Activated T-cell treated with anti-CD3 and anti-CD28 coated beads for 4 hours (primary cell): ENCODE measurements around the gene ATF6B.
A peak's percentile ranks its signal among the peaks of the same experiment; 100 is the strongest.
"Not testable (repeated sequence)": the region's sequence is repeated elsewhere in the genome, so short reads cannot be mapped to it uniquely, and the experiment has no call there.

Experiments
- DNase-seq: peaks from one replicate; pipeline ENCODE4 v3.0.0-alpha.2; 2020

Gene ATF6B

DNA sequence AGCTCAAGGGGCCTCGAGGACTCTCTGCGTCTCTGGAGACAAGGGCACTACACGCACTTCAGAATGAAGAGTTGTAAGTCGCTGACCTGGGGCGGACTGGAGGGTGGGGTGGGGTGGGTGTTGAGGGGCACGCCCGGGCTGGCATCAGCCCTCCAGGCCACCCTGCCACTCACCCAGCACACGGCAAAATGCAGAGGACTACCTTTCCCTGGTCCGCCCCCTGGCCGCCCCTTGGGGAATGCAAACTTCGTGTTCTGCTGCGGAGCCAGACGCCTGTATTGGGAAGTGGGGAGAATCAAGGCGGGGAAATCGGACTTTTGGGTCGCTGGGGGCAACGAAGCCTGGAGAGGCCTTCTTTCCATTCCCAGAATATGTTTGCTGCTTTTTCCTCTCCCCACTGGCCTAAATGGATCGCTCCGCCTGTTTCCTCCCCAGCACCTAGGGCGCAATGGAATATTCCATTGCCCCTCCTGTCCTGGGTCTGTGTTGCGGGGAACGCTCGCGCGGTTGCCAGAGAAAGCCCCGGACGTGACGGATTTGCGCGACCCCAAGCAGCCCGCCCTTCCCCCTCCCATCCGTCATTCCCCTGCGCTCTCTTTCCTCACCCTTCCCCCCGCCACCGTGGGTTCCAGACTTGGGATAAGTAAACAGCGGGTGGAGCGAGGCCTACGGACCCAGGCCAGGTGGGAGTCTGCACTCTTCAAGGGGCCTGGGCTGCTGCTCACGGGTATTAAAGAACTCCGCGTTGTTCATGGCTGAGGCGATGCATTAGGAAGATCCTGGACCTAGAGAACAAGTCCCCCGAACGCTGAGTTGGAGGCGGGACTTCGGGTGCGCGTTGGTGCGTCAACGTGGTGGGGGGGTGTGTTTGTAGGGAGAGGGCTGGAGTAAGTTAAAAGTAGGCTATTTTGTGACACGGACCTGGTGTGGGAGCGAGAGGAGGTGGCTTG is 25.8 kb upstream of the ATF6B start, which contains the start of gene PPT2:
Gene PPT2, plus strand, starts transcription at position 578 of the 950 bp plus-strand sequence. CDS start 454 bp downstream, outside the sequence.
- DNase-seq: peak; percentile 57

DNA sequence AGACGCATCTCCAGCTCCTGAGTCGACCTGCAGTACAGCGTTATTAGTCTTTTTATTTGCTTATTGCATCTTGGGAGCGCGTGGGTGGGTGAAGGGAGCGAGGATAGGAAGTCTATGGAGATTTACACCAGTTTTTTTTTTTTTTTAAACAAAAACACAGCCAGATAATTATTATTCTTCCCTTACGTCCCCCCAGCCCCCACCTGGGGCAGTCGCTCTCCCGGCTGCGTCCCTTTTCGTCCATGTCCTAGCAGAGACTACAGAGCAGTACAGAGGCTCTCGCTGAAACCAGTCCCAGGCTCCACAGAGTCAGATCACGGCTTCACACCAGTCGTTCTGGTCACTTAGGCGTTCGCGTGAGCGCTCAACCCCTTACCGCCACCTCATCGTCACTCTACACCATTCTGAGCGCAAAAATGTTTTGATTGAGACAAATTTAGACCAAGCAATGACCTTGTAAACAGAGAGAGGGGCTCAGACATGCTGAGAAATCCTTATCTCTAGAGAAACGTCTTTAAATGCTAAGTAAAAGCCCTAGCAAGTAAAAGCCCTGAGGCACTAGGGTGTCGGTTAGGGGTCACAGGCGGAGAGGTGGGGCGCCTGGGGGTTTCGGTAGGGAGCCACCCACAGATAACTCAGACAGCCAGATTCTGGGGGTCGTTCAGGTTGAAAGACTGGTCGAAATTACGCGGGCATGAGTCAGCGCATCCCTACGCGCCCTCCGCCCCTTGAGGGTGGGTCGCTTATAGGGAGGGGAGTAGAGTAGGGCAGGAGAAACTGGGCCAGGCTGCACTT is 24.9 kb upstream of the ATF6B start:
- no peak for DNase-seq

GRCh38 chr6:32151863-32152768 is 24.1 kb upstream of the ATF6B start, which contains the start of gene PRRT1:
TSS of gene PRRT1 (minus strand) at chr6:32151939. CDS start at chr6:32151827, 112 bp downstream.
- no peak for DNase-seq

- DNase-seq: no peak
Observed at GRCh38 chr6:32151181-32151862, 23.3 kb upstream of the ATF6B start.

GRCh38 chr6:32149932-32150870 is 22.2 kb upstream of the ATF6B start:
- no peak for DNase-seq

GRCh38 chr6:32149092-32149755 is 21.2 kb upstream of the ATF6B start:
- DNase-seq: no peak

DNA sequence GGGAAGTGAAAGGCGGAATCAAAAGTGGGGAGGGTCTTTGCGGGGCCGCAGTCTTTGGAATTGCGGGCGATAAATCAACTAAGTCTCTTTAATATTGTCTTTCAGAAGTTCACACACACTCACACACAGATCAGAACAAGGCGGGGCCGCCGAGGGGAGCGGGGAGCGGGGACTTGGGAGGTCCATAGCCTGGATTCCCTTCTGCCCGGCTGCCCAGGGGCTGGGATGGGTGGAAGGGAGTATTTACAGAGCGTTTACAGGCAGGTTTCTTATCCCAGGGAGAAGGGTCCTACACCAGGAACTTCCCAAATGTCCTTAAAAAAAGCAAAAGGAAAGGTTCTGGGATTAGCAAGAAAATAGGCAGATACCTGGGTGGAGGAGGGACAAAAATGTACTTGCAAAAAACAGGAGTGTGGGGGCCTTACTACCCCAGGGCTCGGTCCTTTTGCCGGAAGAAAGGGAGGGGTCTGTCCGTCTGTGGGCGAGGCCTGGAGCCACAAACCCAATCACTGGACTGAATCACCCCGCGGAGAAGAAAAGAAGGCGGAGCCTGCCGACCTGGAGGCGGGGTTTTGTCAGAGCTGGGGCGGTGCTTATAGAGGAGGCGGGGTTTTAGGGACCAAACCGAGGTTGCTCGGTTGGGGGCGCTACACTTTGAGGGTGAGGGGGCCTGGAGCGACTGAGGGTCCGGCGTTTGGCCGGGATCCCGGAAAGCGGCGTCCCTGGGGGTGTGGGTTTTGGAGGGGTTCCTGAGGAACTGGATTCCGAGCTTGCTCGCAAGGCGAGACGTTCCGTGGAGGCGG is 20.4 kb upstream of the ATF6B start:
- peak; percentile 62 for DNase-seq

GRCh38 chr6:32147401-32148132 is 19.5 kb upstream of the ATF6B start:
- DNase-seq: no peak

GRCh38 chr6:32146687-32147086 is 18.6 kb upstream of the ATF6B start:
- no peak for DNase-seq

- DNase-seq: no peak
Observed at GRCh38 chr6:32146287-32146686, 18.2 kb upstream of the ATF6B start.

DNA sequence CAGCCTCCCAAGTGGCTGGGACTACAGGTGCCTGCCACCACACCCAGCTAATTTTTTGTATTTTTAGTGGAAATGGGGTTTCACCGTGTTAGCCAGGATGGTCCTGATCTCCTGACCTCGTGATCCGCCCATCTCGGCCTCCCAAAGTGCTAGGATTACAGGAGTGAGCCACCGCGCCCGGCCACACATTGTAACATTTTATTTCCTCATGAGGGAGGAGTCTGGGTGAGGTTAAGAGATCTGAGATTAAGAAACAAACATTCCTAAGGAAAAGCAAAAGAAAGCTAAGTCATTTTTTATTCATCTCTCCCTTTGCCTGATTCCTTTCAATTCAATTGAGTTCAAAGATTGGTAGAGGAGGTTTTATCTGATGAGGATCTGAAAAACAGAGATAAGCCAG is 16.2 kb upstream of the ATF6B start:
- DNase-seq: not testable (repeated sequence)

DNA sequence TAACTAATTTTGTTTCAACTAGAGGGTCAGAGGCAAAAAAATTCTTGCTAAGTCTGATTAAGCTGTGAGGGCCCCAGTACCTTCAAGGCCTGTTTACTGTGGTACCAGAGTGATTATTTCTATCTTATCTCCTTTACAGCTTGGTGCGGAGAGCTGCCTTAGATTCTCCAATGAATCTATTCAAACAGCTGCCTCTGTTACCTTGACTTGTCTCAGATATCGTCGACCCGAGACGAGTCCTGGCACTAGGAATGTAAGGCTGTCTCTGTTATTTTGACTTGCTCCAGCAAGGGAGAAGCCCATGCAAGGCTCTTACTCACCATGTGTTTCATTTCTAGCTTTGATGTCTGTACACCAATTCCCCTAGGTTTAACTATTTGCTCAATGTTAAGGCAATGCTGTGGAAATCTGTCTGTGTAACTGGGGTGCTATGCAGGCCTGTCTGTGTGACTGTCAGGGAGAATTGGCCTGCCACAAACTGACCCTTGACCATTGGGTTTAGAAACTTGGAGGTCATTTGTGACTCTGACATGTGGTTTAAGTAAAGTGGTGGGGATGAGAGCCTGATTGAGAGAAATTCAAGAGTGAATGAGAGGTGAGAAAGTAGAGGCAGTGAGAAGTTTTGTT is 12.5 kb upstream of the ATF6B start:
- no peak for DNase-seq

- DNase-seq: no peak
Observed at GRCh38 chr6:32139590-32139989, 11.5 kb upstream of the ATF6B start.

GRCh38 chr6:32137454-32137853 is 9.4 kb upstream of the ATF6B start:
- no peak for DNase-seq

DNA sequence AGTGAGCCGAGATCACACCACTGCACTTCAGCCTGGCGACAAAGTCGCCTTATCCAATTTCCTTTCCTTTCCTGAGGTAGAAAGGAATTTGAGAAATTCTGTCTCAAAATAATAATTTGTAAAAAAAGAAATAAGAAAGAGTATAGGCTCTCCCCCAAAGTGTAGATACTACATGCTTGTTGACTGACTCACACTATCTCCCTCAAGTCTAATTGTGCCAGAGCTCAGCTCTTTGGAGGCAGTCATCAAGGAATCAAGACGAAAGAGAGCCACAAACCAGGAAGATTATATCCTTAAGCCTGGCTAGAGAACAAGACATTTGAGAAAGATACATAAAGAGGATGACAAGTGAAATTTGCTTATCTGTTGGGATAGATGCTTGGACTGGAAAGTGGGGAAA is 5.7 kb upstream of the ATF6B start:
- DNase-seq: no peak

- DNase-seq: no peak
Observed at GRCh38 chr6:32132110-32132509, 4.1 kb upstream of the ATF6B start.

DNA sequence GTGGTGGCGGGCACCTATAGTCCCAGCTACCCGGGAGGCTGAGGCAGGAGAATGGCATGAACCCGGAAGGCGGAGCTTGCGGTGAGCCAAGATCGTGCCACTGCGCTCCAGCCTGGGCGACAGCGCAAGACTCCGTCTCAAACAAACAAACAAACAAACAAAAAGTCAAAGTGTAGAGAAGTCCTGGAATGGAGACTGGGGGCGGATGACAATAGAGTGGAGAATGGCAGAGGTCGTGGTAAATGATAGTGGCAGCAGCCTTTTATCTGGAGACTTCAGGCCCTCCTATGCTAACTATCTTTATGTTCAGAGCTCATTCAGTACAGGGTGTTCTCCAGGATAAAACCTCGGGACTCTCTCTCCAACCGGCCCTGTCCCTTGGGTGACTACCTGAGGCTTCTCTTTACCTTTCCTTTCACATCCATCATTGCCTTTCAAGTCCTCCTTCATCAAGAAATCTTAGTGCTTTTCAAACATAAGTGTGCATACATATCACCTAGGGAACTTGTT is 3.4 kb upstream of the ATF6B start:
- DNase-seq: no peak
